Esophagus muscularis mucosa (tissue), 4 donors: Measurements from ENCODE around the gene SNED1. TPM values are rescaled to one million over a fixed set of nuclear protein-coding genes. Genes with fewer than 3 reads are reported as not detected.

ENCODE experiments used
- DNase-seq: peaks from one replicate; pipeline ENCODE4 v3.0.0-alpha.2; 2017; ENCODE audit errors: extremely low spot score
- H3K27ac ChIP-seq, 4 donors: fragments of 200-600 bp; sonication (generic); replicated peaks in 1 of 4; 1 replicate in 3 of 4; 2 replicates in 1 of 4; pipeline ENCODE4 v1.5.1; 2016 to 2019; ENCODE audit warnings: mild to moderate bottlenecking in 1 of 4
- H3K27me3 ChIP-seq, 4 donors: fragments of 200-600 bp; sonication (generic); one replicate each; pipeline versions ENCODE4 v1.5.1 to v1.6.0; 2016 to 2019
- H3K36me3 ChIP-seq, 4 donors: fragments of 200-600 bp; sonication (generic); one replicate each; pipeline ENCODE4 v1.5.1; 2016 to 2019
- H3K4me1 ChIP-seq, 4 donors: fragments of 200-600 bp; sonication (generic); one replicate each; pipeline ENCODE4 v1.5.1; 2016 to 2019
- H3K4me3 ChIP-seq, 4 donors: fragments of 200-600 bp; sonication (generic); 1 replicate in 2 of 4; 2 replicates in 2 of 4; pipeline ENCODE4 v1.5.1; 2016 to 2019; ENCODE audit warnings: mild to moderate bottlenecking in 4 of 4, moderate library complexity in 1 of 4
- H3K9me3 ChIP-seq, 4 donors: fragments of 200-600 bp; sonication (generic); 1 replicate in 3 of 4; 2 replicates in 1 of 4; pipeline ENCODE4 v1.5.1; 2016 to 2019
- EP300 ChIP-seq: sonication (generic); formaldehyde crosslinking; IDR thresholded peaks from one replicate; pipeline ENCODE4 v1.6.1; 2017; ENCODE audit warnings: antibody characterized with exemption
- POLR2A ChIP-seq: fragments of 450-650 bp; IDR thresholded peaks from one replicate; pipeline ENCODE4 v1.6.1; 2017; ENCODE audit warnings: antibody characterized with exemption, moderate library complexity, mild to moderate bottlenecking, low read depth
- POLR2AphosphoS5 ChIP-seq, 2 donors: sonication (generic); formaldehyde crosslinking; IDR thresholded peaks; one replicate each; pipeline ENCODE4 v1.6.1; 2017; ENCODE audit warnings: antibody characterized with exemption in 2 of 2
- WGBS: methylation state at CpG from one replicate; pipeline ENCODE4 v1.1.5; 2018; 5-methylcytosine and 5-hydroxymethylcytosine counted together
- intact Hi-C: fragments of 100-400 bp; cut with DNase I; formaldehyde crosslinking; loops from one replicate; pipeline ENCODE4 v1.15.1; 2023
- total RNA-seq, 4 donors: library from RNA; depleted of rRNA; stranded (reverse); fragments of >200 nt; gene quantifications; one replicate each; pipeline versions ENCODE4 v1.1.0 to v1.2.1, GENCODE V29; 2016
- TF ChIP-seq, protein P1 (sequence below), 3 experiments: fragments of 200-600 bp in 2 of 3; fragments of 450-650 bp in 1 of 3; sonication (generic) in 2 of 3; IDR thresholded peaks; one replicate each; pipeline ENCODE4 v1.5.1; 2017 to 2019; ENCODE audit warnings: antibody characterized with exemption in 3 of 3, mild to moderate bottlenecking in 2 of 3, moderate library complexity in 1 of 3

SNED1 gene
- total RNA-seq, 4 donors from 2014 or later = 7.3 to 14.1 (median 11.6) TPM

DNA sequence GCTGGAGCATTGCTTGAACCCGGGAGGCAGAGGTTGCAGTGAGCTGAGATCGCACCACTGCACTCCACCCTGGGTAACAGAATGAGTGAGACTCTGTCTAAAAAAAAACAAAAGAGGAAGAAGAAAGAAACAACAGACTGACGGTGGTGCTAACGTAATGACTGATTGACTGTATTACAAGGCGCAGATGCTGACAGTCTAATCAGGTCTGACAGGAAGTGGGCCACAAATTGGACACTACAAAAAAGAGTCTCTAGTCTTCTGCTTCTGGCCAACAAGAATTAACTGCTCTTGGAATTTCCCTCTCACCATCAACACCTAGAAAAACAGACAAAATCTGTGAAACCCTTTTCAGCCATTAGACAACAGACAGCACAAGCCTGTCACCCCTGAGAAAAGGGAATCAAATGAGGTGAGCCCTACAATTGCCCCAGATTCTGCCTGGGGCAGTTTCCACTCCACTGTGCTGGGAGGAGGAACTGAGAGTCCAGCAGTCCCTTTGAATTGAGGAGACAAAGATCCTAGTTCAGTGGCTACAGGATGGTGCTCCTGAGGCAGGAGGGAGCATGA is 43.3 kb downstream of the SNED1 start:
- no peak overlapping the region for H3K4me3 ChIP-seq
- peaks cover 2 to 6% (median 3%) of the 10 kb centered on the region in 4 donors for H3K4me1 ChIP-seq
- TF ChIP-seq EP300 = no peak
- no peak for TF ChIP-seq POLR2A
- TF ChIP-seq POLR2AphosphoS5 (IDR thresholded peaks at IDR 0.05) = no peak
- TF ChIP-seq, protein P1, sequence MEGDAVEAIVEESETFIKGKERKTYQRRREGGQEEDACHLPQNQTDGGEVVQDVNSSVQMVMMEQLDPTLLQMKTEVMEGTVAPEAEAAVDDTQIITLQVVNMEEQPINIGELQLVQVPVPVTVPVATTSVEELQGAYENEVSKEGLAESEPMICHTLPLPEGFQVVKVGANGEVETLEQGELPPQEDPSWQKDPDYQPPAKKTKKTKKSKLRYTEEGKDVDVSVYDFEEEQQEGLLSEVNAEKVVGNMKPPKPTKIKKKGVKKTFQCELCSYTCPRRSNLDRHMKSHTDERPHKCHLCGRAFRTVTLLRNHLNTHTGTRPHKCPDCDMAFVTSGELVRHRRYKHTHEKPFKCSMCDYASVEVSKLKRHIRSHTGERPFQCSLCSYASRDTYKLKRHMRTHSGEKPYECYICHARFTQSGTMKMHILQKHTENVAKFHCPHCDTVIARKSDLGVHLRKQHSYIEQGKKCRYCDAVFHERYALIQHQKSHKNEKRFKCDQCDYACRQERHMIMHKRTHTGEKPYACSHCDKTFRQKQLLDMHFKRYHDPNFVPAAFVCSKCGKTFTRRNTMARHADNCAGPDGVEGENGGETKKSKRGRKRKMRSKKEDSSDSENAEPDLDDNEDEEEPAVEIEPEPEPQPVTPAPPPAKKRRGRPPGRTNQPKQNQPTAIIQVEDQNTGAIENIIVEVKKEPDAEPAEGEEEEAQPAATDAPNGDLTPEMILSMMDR (IDR thresholded peaks at IDR 0.05) = no peak
- H3K36me3 ChIP-seq = peaks cover 0 to 43% (median 18%) of the 10 kb centered on the region in 4 donors
- peaks cover 0 to 20% (median 10%) of the 10 kb centered on the region in 4 donors for H3K9me3 ChIP-seq
- peaks cover 0 to 11% (median 2%) of the 10 kb centered on the region in 4 donors for H3K27me3 ChIP-seq
- no peak for DNase-seq
- H3K27ac ChIP-seq = no peak overlapping the region
- intact Hi-C loops = no loop called here
- 51% methylated on average over 5 of the region's 5 CpGs for WGBS

DNA sequence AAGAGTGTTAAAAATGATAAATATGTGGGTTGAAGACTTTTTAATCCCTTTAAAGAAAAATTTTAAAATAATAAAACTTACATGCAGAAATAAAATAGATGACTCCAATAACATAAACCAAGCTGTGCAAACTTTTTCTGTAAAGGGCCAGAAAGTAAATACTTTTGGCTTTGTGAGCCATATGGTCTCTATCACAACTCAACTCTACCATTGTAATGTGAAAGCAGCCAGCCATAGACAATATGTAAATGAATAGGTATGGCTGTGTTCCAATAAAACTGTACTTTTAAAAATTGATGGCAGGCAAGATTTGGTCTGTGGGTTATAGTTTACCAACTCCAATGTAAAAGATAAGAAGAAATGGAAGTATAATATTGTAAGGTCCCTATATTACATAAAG is 45.2 kb downstream of the SNED1 start:
- no peak overlapping the region for H3K27ac ChIP-seq
- DNase-seq = no peak
- H3K27me3 ChIP-seq = no peaks in the 10 kb centered on the region
- intact Hi-C loops = no loop called here
- peaks cover 0 to 42% (median 19%) of the 10 kb centered on the region in 4 donors for H3K36me3 ChIP-seq
- peaks cover 0 to 20% (median 10%) of the 10 kb centered on the region in 4 donors for H3K9me3 ChIP-seq
- H3K4me3 ChIP-seq = no peak overlapping the region
- no peaks in the 10 kb centered on the region for H3K4me1 ChIP-seq
- TF ChIP-seq POLR2AphosphoS5 (IDR thresholded peaks at IDR 0.05) (no peak), POLR2A (no peak), EP300 (no peak)
- TF ChIP-seq, protein P1 (IDR thresholded peaks at IDR 0.05) = no peak

DNA sequence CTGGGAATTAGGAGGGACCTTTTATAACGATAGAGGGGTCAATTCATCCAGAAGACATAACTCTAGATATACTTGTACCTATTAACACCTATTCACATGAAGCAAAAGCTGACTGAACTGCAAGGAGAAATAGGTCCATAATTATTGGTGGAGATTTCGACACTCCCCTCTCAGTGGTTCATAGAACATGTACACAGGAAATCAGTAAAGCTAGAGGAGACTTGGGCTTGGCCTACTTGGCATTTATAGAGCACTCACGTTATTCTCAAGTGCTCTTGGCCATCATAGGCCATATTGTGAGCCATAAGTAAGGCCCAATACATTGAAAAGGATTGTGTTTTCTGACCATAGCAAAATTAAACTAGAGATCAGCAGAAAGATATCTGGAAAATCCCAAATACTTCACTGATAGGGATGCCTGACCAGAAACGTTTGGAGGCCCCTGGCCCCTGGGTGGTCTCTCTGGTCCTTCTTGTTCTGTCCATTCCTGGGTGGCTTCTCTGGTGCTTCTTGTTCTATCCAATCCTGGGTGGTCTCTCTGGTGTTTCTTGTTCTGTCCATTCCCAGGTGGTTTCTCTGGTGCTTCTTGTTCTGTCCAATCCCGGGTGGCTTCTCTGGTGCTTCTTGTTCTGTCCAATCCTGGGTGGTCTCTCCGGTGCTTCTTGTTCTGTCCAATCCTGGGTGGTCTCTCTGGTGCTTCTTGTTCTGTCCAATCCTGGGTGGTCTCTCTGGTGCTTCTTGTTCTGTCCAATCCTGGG is 49.0 kb downstream of the SNED1 start:
- TF ChIP-seq, protein P1 (IDR thresholded peaks at IDR 0.05) = no peak
- TF ChIP-seq POLR2AphosphoS5 (IDR thresholded peaks at IDR 0.05) (no peak), EP300 (no peak), POLR2A (no peak)
- peaks cover 0 to 20% (median 10%) of the 10 kb centered on the region in 4 donors for H3K9me3 ChIP-seq
- peaks cover 0 to 53% (median 22%) of the 10 kb centered on the region in 4 donors for H3K36me3 ChIP-seq
- 75% methylated on average over 6 of the region's 6 CpGs for WGBS
- H3K27ac ChIP-seq = no peak overlapping the region
- H3K4me3 ChIP-seq = no peak overlapping the region
- intact Hi-C loops = no loop called here
- no peak for DNase-seq
- H3K4me1 ChIP-seq = no peaks in the 10 kb centered on the region
- no peaks in the 10 kb centered on the region for H3K27me3 ChIP-seq

DNA sequence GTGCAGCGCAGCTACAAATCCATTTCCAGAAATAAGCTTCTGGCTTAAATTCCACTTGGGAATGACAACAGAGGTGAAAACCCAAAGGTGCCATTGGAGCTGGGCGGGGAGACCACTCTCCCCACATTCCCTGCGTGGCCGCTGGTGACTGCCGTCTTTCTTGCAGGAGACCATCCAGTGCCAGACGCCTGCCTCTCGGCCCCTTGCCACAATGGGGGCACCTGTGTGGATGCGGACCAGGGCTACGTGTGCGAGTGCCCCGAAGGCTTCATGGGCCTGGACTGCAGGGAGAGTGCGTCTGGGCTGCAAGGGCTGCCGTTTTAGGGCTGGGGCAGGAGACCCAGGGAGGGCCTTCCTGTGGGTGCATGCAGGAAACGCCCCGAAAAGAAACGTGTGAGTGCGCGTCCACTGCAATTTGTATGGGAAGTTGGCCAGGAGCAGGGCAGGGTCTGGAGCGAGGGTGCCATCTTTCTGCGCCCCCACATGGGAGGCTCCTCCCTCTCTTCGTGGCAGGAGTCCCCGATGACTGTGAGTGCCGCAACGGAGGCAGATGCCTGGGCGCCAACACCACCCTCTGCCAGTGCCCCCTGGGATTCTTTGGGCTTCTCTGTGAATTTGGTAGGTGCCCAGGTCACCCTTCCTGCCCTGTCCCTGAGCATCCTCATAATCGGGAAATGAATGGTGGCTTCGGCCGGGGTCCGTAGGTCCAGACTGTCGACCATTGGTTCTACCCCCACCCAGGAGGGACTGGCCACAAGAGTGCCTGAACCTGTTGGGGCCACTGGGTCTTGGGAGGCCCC is 49.9 kb downstream of the SNED1 start:
- intact Hi-C loops = no loop called here
- 92% methylated on average over 21 of the region's 30 CpGs for WGBS
- H3K36me3 ChIP-seq = peaks cover 0 to 61% (median 27%) of the 10 kb centered on the region in 4 donors
- no peak overlapping the region for H3K4me3 ChIP-seq
- no peaks in the 10 kb centered on the region for H3K27me3 ChIP-seq
- H3K9me3 ChIP-seq = peaks cover 0 to 20% (median 10%) of the 10 kb centered on the region in 4 donors
- TF ChIP-seq EP300 = no peak
- TF ChIP-seq, protein P1 (IDR thresholded peaks at IDR 0.05) = no peak
- no peak for TF ChIP-seq POLR2AphosphoS5 (IDR thresholded peaks at IDR 0.05)
- TF ChIP-seq POLR2A = no peak
- DNase-seq = peak; percentile 75
- H3K27ac ChIP-seq = no peak overlapping the region
- H3K4me1 ChIP-seq = no peaks in the 10 kb centered on the region
